ENCODE results near the gene RTN4RL1.

DNA sequence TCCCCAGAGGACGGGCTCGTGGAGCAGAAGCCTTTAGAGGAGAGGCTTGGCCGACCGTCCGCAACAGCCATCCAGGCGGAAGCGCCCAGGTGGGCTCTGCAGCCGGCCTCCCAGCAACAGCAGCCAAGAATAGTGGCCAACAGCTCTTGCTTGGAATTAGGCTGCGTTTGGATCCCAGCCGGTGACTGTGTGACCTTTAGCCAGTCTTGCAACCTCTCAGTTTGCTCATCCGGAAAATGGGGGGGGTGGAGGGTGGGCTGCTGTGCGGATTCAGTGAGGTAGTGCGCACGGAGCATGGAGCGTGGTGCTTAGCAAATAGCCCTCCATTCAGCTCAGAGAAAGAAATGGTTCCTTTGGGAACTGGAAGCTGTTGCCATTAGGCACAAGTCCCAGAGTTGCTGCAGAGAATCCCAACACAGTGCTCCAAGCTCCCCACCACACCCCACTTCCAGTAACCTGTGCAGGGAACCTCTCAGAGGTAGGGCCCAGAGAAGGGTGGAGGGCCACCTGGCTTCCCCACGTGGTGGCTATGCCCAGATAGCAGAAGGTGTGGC lies 46.7 kb downstream of the RTN4RL1 start:
- TF ChIP-seq CTCF (IDR thresholded peaks at IDR 0.05; ENCODE audit: low read length) (no peak), EZH2 (IDR thresholded peaks at IDR 0.05; ENCODE audit: borderline replicate concordance, low read length) (no peak)

All from OCI-LY1 (cell line).